Measurements from ENCODE around the gene ERC2.

Gene ERC2

DNA sequence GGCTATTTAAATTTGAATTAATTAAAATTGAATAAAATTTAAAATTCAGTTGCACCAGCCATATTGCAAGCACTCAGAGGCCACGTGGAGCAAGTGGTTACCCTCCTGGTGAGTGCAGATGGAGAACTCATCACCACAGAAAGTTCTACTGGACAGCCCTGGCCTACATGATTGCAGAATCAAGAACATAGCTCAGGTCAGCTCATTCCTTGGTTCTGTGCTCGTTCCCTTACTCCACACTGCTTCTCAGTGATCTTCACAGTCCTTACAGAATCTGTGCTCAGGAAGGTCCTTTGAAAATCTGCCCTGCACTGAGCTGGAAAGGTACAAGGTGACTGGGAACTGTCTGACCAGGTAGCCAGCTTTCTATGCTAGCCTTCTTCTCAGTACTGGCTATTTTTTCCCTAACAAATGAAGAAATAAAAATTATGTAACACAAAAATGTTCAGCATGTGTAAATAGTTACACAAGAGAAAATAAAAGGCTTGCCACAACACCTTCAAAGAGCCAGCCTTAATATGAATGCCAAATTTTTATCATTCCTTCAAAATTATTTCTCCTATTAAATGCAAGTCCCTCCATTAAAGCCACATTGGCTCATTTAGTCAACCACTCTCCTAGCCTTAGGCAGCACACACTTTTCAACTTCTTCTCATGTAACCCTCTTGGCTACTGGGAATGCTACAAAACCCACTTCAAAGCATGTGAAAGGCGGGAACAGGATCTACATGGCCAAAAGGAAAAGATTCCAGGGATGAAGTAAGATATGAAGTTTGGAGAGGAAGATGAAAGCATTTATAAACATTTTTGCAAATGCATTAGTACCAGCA, 654.8 kb downstream of the ERC2 start:
- Histone ChIP-seq H3K27me3 (ENCODE audit: control insufficient read depth in 1 of 2, insufficient read depth in 2 of 2, low read length in 2 of 2) (no peaks in the 10 kb centered on the region), H3K4me1 (ENCODE audit: control insufficient read depth in 1 of 2, insufficient read depth in 2 of 2, low read length in 2 of 2) (no peaks in the 10 kb centered on the region), H3K36me3 (ENCODE audit: control insufficient read depth in 1 of 2, insufficient read depth in 2 of 2, low read length in 2 of 2) (no peaks in the 10 kb centered on the region), H3K4me3 (ENCODE audit: low read depth in 1 of 2, low read length in 2 of 2) (no peak overlapping the region), H3K9me3 (ENCODE audit: control insufficient read depth in 1 of 2, low read length in 2 of 2) (no peaks in the 10 kb centered on the region), H3K9ac (ENCODE audit: low read depth in 1 of 2, low read length in 2 of 2) (no peak overlapping the region), H3K27ac (ENCODE audit: low read depth, low read length) (no peak overlapping the region)

DNA sequence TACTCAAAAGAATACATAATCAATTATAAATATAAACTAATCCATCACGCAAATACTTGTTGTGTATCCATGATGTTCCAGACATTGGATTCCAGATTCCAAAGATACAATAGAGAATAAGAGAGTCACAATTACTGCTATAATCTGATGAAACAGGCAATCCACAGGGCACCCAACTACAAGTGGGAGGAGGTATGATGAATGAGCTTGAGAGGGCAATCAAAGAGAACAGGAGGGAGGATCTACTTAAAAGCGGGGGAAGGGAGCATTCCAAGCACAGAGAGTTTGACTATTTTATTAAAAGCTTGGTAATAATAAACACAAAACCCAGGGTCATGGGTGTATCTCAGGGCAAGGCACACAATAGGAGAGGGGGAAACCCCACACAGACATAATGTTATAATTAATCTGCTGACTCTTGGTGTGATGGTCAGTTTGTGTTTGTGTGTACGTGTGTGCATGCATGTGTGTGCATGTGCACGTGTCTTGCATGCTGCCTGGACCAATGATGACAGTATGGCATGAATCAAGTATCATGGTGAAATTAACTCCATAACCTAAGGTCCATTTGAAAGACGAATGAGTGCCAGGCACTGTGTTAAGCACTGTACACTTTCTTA, 655.8 kb downstream of the ERC2 start:
- H3K27ac ChIP-seq (ENCODE audit: low read depth, low read length) = no peak overlapping the region
- no peaks in the 10 kb centered on the region for H3K36me3 ChIP-seq (ENCODE audit: control insufficient read depth in 1 of 2, insufficient read depth in 2 of 2, low read length in 2 of 2)
- no peaks in the 10 kb centered on the region for H3K4me1 ChIP-seq (ENCODE audit: control insufficient read depth in 1 of 2, insufficient read depth in 2 of 2, low read length in 2 of 2)
- H3K4me3 ChIP-seq (ENCODE audit: low read depth in 1 of 2, low read length in 2 of 2) = no peak overlapping the region
- no peak overlapping the region for H3K9ac ChIP-seq (ENCODE audit: low read depth in 1 of 2, low read length in 2 of 2)
- H3K9me3 ChIP-seq (ENCODE audit: control insufficient read depth in 1 of 2, low read length in 2 of 2) = no peaks in the 10 kb centered on the region
- no peaks in the 10 kb centered on the region for H3K27me3 ChIP-seq (ENCODE audit: control insufficient read depth in 1 of 2, insufficient read depth in 2 of 2, low read length in 2 of 2)

DNA sequence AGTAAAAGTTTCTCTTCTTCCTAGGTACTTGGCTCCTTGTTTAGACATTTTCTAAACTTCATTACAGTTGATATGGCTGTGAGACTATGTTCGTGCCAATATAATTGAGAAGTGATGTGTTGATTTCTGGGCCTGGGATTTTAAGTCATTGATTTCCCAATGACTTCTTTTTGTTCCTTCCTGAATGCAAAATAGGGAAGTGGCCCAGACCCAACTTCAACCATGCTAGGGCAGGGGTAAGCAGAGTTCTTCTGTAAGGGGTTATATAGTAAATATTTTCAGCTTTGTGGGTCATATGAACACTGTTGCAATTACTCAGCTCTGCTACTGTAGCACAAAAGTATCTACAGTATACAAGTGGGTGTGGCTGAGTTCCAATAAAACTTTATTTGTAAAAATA, 661.1 kb downstream of the ERC2 start:
- Histone ChIP-seq H3K9ac (ENCODE audit: low read depth in 1 of 2, low read length in 2 of 2) (no peak overlapping the region), H3K27me3 (ENCODE audit: control insufficient read depth in 1 of 2, insufficient read depth in 2 of 2, low read length in 2 of 2) (no peaks in the 10 kb centered on the region), H3K4me3 (ENCODE audit: low read depth in 1 of 2, low read length in 2 of 2) (no peak overlapping the region), H3K4me1 (ENCODE audit: control insufficient read depth in 1 of 2, insufficient read depth in 2 of 2, low read length in 2 of 2) (no peaks in the 10 kb centered on the region), H3K27ac (ENCODE audit: low read depth, low read length) (no peak overlapping the region), H3K9me3 (ENCODE audit: control insufficient read depth in 1 of 2, low read length in 2 of 2) (no peaks in the 10 kb centered on the region), H3K36me3 (ENCODE audit: control insufficient read depth in 1 of 2, insufficient read depth in 2 of 2, low read length in 2 of 2) (no peaks in the 10 kb centered on the region)

DNA sequence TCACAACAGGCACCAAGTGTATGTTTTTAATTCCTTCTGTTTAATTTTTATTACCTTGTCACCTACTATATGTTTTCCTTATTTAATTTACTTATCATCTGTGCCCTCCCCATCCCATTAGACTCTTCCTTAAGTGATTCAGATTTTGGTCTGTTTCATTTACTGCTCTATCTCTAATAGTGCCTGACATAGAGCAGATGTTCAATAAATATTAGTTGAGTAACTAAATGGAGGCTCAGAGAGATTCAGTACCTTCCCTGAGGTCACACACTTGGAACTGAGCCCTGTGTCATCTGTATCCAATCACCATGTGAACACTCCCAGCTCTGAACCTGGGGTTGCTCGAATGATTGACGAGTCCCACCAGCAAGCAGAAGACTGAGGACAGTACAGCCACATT, 663.1 kb downstream of the ERC2 start:
- Histone ChIP-seq H3K27ac (ENCODE audit: low read depth, low read length) (no peak overlapping the region), H3K36me3 (ENCODE audit: control insufficient read depth in 1 of 2, insufficient read depth in 2 of 2, low read length in 2 of 2) (no peaks in the 10 kb centered on the region), H3K9ac (ENCODE audit: low read depth in 1 of 2, low read length in 2 of 2) (no peak overlapping the region), H3K4me1 (ENCODE audit: control insufficient read depth in 1 of 2, insufficient read depth in 2 of 2, low read length in 2 of 2) (no peaks in the 10 kb centered on the region), H3K4me3 (ENCODE audit: low read depth in 1 of 2, low read length in 2 of 2) (no peak overlapping the region), H3K9me3 (ENCODE audit: control insufficient read depth in 1 of 2, low read length in 2 of 2) (no peaks in the 10 kb centered on the region), H3K27me3 (ENCODE audit: control insufficient read depth in 1 of 2, insufficient read depth in 2 of 2, low read length in 2 of 2) (no peaks in the 10 kb centered on the region)

DNA sequence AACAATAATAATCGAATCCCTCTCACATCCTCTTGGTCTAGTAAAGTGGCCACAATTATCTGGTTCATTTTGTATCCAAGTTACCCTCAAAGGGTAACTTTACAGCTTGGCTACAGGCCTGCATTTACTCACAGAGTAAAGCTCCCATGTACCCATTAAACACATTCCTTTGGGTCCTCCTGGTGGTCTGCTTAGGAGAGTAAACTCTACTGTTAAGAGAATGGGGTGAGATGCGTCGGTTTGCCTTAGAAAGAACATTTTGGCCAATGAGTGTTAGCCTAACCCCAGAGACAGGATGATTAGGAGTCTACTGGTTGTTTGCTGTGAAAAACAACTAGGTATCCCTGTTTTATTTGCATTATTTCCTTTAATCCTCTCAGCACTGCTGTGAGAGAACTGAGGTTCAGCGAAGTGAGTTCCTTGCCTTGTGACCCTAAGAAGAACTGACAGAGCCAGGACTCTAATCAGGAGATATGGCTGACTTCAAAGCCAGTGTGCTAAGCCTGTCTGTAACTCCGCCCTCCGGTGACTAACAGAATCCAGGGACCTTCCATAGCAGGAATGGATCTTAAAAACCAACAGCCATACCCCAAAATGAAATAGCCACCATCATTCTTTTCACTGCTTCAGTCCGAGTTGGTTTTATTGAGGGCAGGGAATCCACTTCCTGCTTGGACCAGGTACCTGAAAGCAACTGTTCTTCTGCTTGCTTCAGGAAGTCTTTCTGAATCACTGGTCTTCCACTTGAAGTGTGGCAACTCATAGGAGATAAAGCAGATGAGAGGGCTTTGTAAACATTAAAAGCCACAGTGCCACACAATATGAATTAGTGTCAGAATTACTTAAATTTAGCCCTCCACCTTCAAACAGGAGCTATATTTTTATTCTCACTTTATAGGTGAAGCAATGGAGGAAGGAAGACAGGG, 663.8 kb downstream of the ERC2 start:
- Histone ChIP-seq H3K27ac (ENCODE audit: low read depth, low read length) (no peak overlapping the region), H3K4me3 (ENCODE audit: low read depth in 1 of 2, low read length in 2 of 2) (no peak overlapping the region), H3K4me1 (ENCODE audit: control insufficient read depth in 1 of 2, insufficient read depth in 2 of 2, low read length in 2 of 2) (no peaks in the 10 kb centered on the region), H3K9ac (ENCODE audit: low read depth in 1 of 2, low read length in 2 of 2) (no peak overlapping the region), H3K27me3 (ENCODE audit: control insufficient read depth in 1 of 2, insufficient read depth in 2 of 2, low read length in 2 of 2) (no peaks in the 10 kb centered on the region), H3K9me3 (ENCODE audit: control insufficient read depth in 1 of 2, low read length in 2 of 2) (no peaks in the 10 kb centered on the region), H3K36me3 (ENCODE audit: control insufficient read depth in 1 of 2, insufficient read depth in 2 of 2, low read length in 2 of 2) (no peaks in the 10 kb centered on the region)

DNA sequence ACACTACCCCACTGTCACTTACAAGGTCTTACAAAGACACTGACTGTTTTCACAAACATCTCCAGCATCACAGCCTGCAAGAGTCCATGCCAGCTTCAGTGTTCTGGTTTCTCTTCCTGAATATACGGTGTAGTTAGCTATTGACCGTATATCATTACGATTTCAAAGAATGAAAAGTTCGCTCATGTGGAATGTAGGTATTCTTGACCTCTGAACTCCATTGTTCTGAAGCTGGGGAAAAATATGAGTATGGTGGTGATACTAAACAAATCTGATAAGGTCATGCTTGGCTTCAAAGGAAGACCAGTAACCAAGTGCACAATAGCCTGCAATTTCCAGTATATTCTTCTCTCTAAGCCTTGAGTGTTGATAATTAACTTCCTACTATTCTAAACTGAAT, 665.5 kb downstream of the ERC2 start:
- Histone ChIP-seq H3K4me1 (ENCODE audit: control insufficient read depth in 1 of 2, insufficient read depth in 2 of 2, low read length in 2 of 2) (no peaks in the 10 kb centered on the region), H3K9me3 (ENCODE audit: control insufficient read depth in 1 of 2, low read length in 2 of 2) (no peaks in the 10 kb centered on the region), H3K36me3 (ENCODE audit: control insufficient read depth in 1 of 2, insufficient read depth in 2 of 2, low read length in 2 of 2) (no peaks in the 10 kb centered on the region), H3K9ac (ENCODE audit: low read depth in 1 of 2, low read length in 2 of 2) (no peak overlapping the region), H3K4me3 (ENCODE audit: low read depth in 1 of 2, low read length in 2 of 2) (no peak overlapping the region), H3K27ac (ENCODE audit: low read depth, low read length) (no peak overlapping the region), H3K27me3 (ENCODE audit: control insufficient read depth in 1 of 2, insufficient read depth in 2 of 2, low read length in 2 of 2) (no peaks in the 10 kb centered on the region)

DNA sequence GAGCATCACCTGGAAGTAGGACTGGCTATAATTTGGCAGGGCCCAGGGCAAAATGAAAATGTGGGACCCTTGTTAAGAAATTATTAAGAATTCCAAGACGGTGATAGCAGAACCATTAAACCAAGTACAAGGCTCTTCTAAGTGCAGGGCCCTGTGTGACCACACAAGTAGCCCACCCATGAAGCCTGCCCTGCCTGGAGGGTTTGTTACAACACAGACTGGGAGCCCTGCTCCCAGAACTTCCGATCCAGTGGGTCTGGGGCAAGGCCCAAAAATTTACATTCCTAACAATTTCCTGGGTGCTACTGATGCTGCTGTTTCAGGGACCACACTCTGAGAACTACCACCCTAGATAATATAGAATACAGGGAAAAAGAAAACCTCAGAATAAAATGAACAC, 666.6 kb downstream of the ERC2 start:
- no peaks in the 10 kb centered on the region for H3K9me3 ChIP-seq (ENCODE audit: control insufficient read depth in 1 of 2, low read length in 2 of 2)
- H3K27ac ChIP-seq (ENCODE audit: low read depth, low read length) = no peak overlapping the region
- no peak overlapping the region for H3K9ac ChIP-seq (ENCODE audit: low read depth in 1 of 2, low read length in 2 of 2)
- H3K36me3 ChIP-seq (ENCODE audit: control insufficient read depth in 1 of 2, insufficient read depth in 2 of 2, low read length in 2 of 2) = no peaks in the 10 kb centered on the region
- H3K27me3 ChIP-seq (ENCODE audit: control insufficient read depth in 1 of 2, insufficient read depth in 2 of 2, low read length in 2 of 2) = no peaks in the 10 kb centered on the region
- no peak overlapping the region for H3K4me3 ChIP-seq (ENCODE audit: low read depth in 1 of 2, low read length in 2 of 2)
- no peaks in the 10 kb centered on the region for H3K4me1 ChIP-seq (ENCODE audit: control insufficient read depth in 1 of 2, insufficient read depth in 2 of 2, low read length in 2 of 2)

DNA sequence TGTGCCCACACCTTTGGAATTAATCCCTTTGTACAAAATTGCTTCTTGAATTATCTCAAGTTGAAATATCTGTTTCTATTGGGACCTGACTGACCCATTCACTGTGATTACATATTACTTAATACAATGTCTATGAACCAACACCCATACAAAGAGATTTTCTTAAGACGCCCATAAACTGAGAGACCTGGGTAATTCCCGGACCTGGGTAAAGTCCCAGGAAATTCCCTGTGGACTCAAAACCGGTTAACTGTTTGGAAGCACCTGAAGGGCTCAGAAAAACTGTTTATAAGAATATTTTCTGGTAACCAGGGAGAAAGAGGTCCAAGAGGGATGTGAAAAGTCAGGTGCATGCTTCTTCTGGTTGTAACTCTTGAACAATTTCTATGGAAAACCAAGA, 667.2 kb downstream of the ERC2 start:
- Histone ChIP-seq H3K36me3 (ENCODE audit: control insufficient read depth in 1 of 2, insufficient read depth in 2 of 2, low read length in 2 of 2) (no peaks in the 10 kb centered on the region), H3K9ac (ENCODE audit: low read depth in 1 of 2, low read length in 2 of 2) (no peak overlapping the region), H3K4me1 (ENCODE audit: control insufficient read depth in 1 of 2, insufficient read depth in 2 of 2, low read length in 2 of 2) (no peaks in the 10 kb centered on the region), H3K9me3 (ENCODE audit: control insufficient read depth in 1 of 2, low read length in 2 of 2) (no peaks in the 10 kb centered on the region), H3K27me3 (ENCODE audit: control insufficient read depth in 1 of 2, insufficient read depth in 2 of 2, low read length in 2 of 2) (no peaks in the 10 kb centered on the region), H3K4me3 (ENCODE audit: low read depth in 1 of 2, low read length in 2 of 2) (no peak overlapping the region), H3K27ac (ENCODE audit: low read depth, low read length) (no peak overlapping the region)

DNA sequence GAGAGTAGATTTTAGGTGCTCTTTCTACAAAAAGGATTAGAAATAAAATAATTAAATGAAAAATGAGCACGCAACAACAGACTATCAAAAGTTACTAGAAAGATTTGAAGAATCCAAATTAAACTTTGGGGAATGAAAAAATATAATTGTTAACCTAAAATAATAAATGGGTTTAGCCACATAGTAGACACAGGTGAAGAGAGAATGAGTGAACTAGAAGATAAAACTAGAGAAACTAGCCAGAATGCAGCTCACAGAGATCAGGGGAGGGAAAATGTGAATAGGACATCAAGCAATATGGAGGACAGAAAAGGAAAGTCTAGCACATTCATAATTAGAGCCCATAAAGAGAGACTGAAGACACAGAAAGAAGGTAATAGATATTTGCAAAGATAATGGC, 670.5 kb downstream of the ERC2 start:
- no peak overlapping the region for H3K27ac ChIP-seq (ENCODE audit: low read depth, low read length)
- no peaks in the 10 kb centered on the region for H3K27me3 ChIP-seq (ENCODE audit: control insufficient read depth in 1 of 2, insufficient read depth in 2 of 2, low read length in 2 of 2)
- no peak overlapping the region for H3K9ac ChIP-seq (ENCODE audit: low read depth in 1 of 2, low read length in 2 of 2)
- no peaks in the 10 kb centered on the region for H3K4me1 ChIP-seq (ENCODE audit: control insufficient read depth in 1 of 2, insufficient read depth in 2 of 2, low read length in 2 of 2)
- no peak overlapping the region for H3K4me3 ChIP-seq (ENCODE audit: low read depth in 1 of 2, low read length in 2 of 2)
- no peaks in the 10 kb centered on the region for H3K36me3 ChIP-seq (ENCODE audit: control insufficient read depth in 1 of 2, insufficient read depth in 2 of 2, low read length in 2 of 2)
- H3K9me3 ChIP-seq (ENCODE audit: control insufficient read depth in 1 of 2, low read length in 2 of 2) = no peaks in the 10 kb centered on the region

DNA sequence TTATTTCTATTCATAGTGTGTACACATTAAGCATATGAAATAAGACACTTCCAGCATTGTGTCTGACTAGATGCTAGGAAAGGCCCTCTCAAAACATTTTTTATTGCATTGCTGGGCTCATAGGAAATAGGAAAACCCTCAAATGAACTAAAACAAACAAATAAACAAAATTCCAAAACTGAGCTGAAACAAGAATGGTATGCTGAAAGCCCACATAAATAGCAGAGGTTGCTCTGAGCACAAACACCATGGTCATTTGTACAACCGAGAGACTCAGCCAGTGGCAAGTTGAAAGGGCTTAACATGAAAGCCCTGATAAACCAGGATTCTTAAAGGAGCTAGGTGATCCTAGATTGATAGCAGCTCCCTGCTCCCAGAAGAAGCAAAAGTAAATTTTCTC, 671.2 kb downstream of the ERC2 start:
- no peaks in the 10 kb centered on the region for H3K36me3 ChIP-seq (ENCODE audit: control insufficient read depth in 1 of 2, insufficient read depth in 2 of 2, low read length in 2 of 2)
- H3K4me3 ChIP-seq (ENCODE audit: low read depth in 1 of 2, low read length in 2 of 2) = no peak overlapping the region
- H3K9ac ChIP-seq (ENCODE audit: low read depth in 1 of 2, low read length in 2 of 2) = no peak overlapping the region
- no peak overlapping the region for H3K27ac ChIP-seq (ENCODE audit: low read depth, low read length)
- H3K27me3 ChIP-seq (ENCODE audit: control insufficient read depth in 1 of 2, insufficient read depth in 2 of 2, low read length in 2 of 2) = no peaks in the 10 kb centered on the region
- no peaks in the 10 kb centered on the region for H3K4me1 ChIP-seq (ENCODE audit: control insufficient read depth in 1 of 2, insufficient read depth in 2 of 2, low read length in 2 of 2)
- no peaks in the 10 kb centered on the region for H3K9me3 ChIP-seq (ENCODE audit: control insufficient read depth in 1 of 2, low read length in 2 of 2)
